IMR-90 (cell line): ENCODE data around the gene TIGD3. TPM values are rescaled to one million over a fixed set of nuclear protein-coding genes. Genes with fewer than 3 reads are reported as not detected.

ENCODE experiments used
- ATAC-seq: fragments of 200-7000 bp; cut with Tn5 transposase; 2 replicates; pipeline ENCODE4 v1.9.1; 2020; ENCODE audit warnings: low read depth, mild to moderate bottlenecking, moderate library complexity
- BruUV-seq: library from RNA; stranded (reverse); fragments of 400-500 nt; replicated peaks from 2 replicates; lab custom pipeline; 2021; lab: Mats Ljungman, UMichigan
- CTCF ChIA-PET: fragments of 300-600 bp; formaldehyde crosslinking; extraction: SDS; loops from one replicate; lab custom pipeline; 2021; ENCODE audit warnings: antibody characterized with exemption; lab: Yijun Ruan, JAX
- POLR2A ChIA-PET: fragments of 300-600 bp; sonication (Branson Sonifier 250); formaldehyde crosslinking; loops from one replicate; lab custom pipeline; 2022; ENCODE audit warnings: antibody characterized with exemption; ENCODE audit not compliant: unreplicated experiment; lab: Charles Lee
- DNase-seq: peaks from one replicate; pipeline ENCODE4 v3.0.0; 2013
- H2AFZ ChIP-seq: replicated peaks from 2 replicates; pipeline ENCODE3; 2013; ENCODE audit warnings: low read length, mild to moderate bottlenecking; ENCODE audit not compliant: poor library complexity
- H2AK5ac ChIP-seq: 2 replicates; pipeline ENCODE4 v1.6.1; 2013; ENCODE audit warnings: low read depth, low read length, inconsistent platforms
- H2AK9ac ChIP-seq: replicated peaks from 2 replicates; pipeline ENCODE3; 2013; ENCODE audit warnings: mild to moderate bottlenecking, low read depth, low read length, moderate library complexity; ENCODE audit not compliant: poor library complexity
- H2BK120ac ChIP-seq: 2 replicates; pipeline ENCODE4 v1.6.1; 2013; ENCODE audit warnings: low read depth, low read length, inconsistent platforms
- H2BK15ac ChIP-seq: 3 replicates; pipeline ENCODE4 v1.6.1; 2013; ENCODE audit warnings: low read depth, low read length, inconsistent platforms
- H2BK20ac ChIP-seq: 2 replicates; pipeline ENCODE4 v1.6.1; 2013; ENCODE audit warnings: low read depth, mild to moderate bottlenecking, inconsistent platforms, low read length, moderate library complexity
- H2BK5ac ChIP-seq: 2 replicates; pipeline ENCODE4 v1.6.1; 2013; ENCODE audit warnings: mild to moderate bottlenecking, low read depth, low read length, inconsistent platforms; ENCODE audit not compliant: poor library complexity, severe bottlenecking
- H3K14ac ChIP-seq: replicated peaks from 2 replicates; pipeline ENCODE4 v1.6.1; 2013; ENCODE audit warnings: low read depth, low read length, inconsistent platforms
- H3K18ac ChIP-seq: 2 replicates; pipeline ENCODE4 v1.6.1; 2013; ENCODE audit warnings: low read depth, low read length, control low read depth
- H3K23ac ChIP-seq: 2 replicates; pipeline ENCODE4 v1.6.1; 2013; ENCODE audit warnings: low read depth, low read length, inconsistent platforms
- H3K27ac ChIP-seq: 2 replicates; pipeline ENCODE4 v1.5.1; 2013; ENCODE audit warnings: mild to moderate bottlenecking, control low read depth, low read length; ENCODE audit not compliant: insufficient read depth
- H3K27me3 ChIP-seq: 2 replicates; pipeline ENCODE4 v1.6.1; 2013; ENCODE audit warnings: low read length; ENCODE audit not compliant: control insufficient read depth, insufficient read depth
- H3K36me3 ChIP-seq: 2 replicates; pipeline ENCODE4 v1.6.1; 2013; ENCODE audit warnings: low read length, mixed read lengths; ENCODE audit not compliant: control insufficient read depth, insufficient read depth
- H3K4ac ChIP-seq: 2 replicates; pipeline ENCODE4 v1.6.1; 2013; ENCODE audit warnings: low read depth, low read length, inconsistent platforms
- H3K4me1 ChIP-seq: 2 replicates; pipeline ENCODE4 v1.6.1; 2013; ENCODE audit warnings: low read length, mixed read lengths; ENCODE audit not compliant: control insufficient read depth, insufficient read depth
- H3K4me2 ChIP-seq: 2 replicates; pipeline ENCODE4 v1.6.1; 2013; ENCODE audit warnings: low read depth, mild to moderate bottlenecking, control low read depth, low read length, moderate library complexity
- H3K4me3 ChIP-seq: 2 replicates; pipeline ENCODE4 v1.5.1; 2013; ENCODE audit warnings: low read depth, mild to moderate bottlenecking, control low read depth, low read length, moderate library complexity; ENCODE audit not compliant: insufficient read depth
- H3K56ac ChIP-seq: 2 replicates; pipeline ENCODE4 v1.6.1; 2013; ENCODE audit warnings: low read length, inconsistent platforms; ENCODE audit not compliant: insufficient read depth; ENCODE audit errors: extremely low read depth
- H3K79me1 ChIP-seq, 2 experiments: 2 replicates each; pipeline ENCODE4 v1.6.1; 2013; ENCODE audit warnings: low read length in 2 of 2, inconsistent platforms in 1 of 2, low read depth in 1 of 2
- H3K9ac ChIP-seq: 2 replicates; pipeline ENCODE4 v1.6.1; 2013; ENCODE audit warnings: low read depth, low read length, control low read depth
- H3K9me1 ChIP-seq: 2 replicates; pipeline ENCODE4 v1.6.1; 2013; ENCODE audit warnings: low read length, inconsistent platforms; ENCODE audit not compliant: insufficient read depth
- H3K9me3 ChIP-seq: 2 replicates; pipeline ENCODE4 v1.6.1; 2013; ENCODE audit warnings: low read length; ENCODE audit not compliant: control insufficient read depth, insufficient read depth
- H4K20me1 ChIP-seq: 2 replicates; pipeline ENCODE4 v1.6.1; 2013; ENCODE audit warnings: low read length, inconsistent platforms; ENCODE audit not compliant: insufficient read depth
- H4K5ac ChIP-seq: 2 replicates; pipeline ENCODE4 v1.6.1; 2013; ENCODE audit warnings: mild to moderate bottlenecking, low read depth, low read length, control low read depth
- H4K8ac ChIP-seq, 2 experiments: 2 replicates each; pipeline ENCODE4 v1.6.1; 2013; ENCODE audit warnings: low read depth in 2 of 2, low read length in 2 of 2, control low read depth in 1 of 2, inconsistent platforms in 1 of 2
- H4K91ac ChIP-seq: 2 replicates; pipeline ENCODE4 v1.6.1; 2013; ENCODE audit warnings: low read depth, low read length, inconsistent platforms; ENCODE audit not compliant: insufficient read depth
- BHLHE40 ChIP-seq: fragments of 150-350 bp; IDR thresholded peaks from 2 replicates; pipeline ENCODE4 v1.6.1; 2016; ENCODE audit warnings: mild to moderate bottlenecking, low read depth, low read length
- CEBPB ChIP-seq: IDR thresholded peaks from 2 replicates; pipeline ENCODE4 v1.6.1; 2012; ENCODE audit warnings: low read depth, low read length, improper control_type of control experiment
- CHD1 ChIP-seq: IDR thresholded peaks from 2 replicates; pipeline ENCODE4 v1.6.1; 2012; ENCODE audit warnings: low read depth, low read length, improper control_type of control experiment
- CTCF ChIP-seq: conservative IDR thresholded peaks from 2 replicates; pipeline ENCODE4 v1.5.1; 2012; ENCODE audit warnings: mild to moderate bottlenecking, low read depth, low read length, improper control_type of control experiment
- ELK1 ChIP-seq: fragments of 150-350 bp; IDR thresholded peaks from 2 replicates; pipeline ENCODE4 v1.6.1; 2016; ENCODE audit warnings: low read depth, mild to moderate bottlenecking, low read length, moderate library complexity, borderline replicate concordance
- FOS ChIP-seq: fragments of 150-350 bp; IDR thresholded peaks from 2 replicates; pipeline ENCODE4 v1.6.1; 2016; ENCODE audit warnings: low read depth, low read length
- MAFK ChIP-seq: IDR thresholded peaks from 2 replicates; pipeline ENCODE4 v1.6.1; 2012; ENCODE audit warnings: low read depth, low read length, improper control_type of control experiment
- MAZ ChIP-seq: IDR thresholded peaks from 2 replicates; pipeline ENCODE4 v1.6.1; 2012; ENCODE audit warnings: low read depth, mild to moderate bottlenecking, low read length, improper control_type of control experiment, moderate library complexity, borderline replicate concordance
- MXI1 ChIP-seq: IDR thresholded peaks from 2 replicates; pipeline ENCODE4 v1.6.1; 2012; ENCODE audit warnings: low read depth, mild to moderate bottlenecking, low read length, moderate library complexity, borderline replicate concordance
- NFE2L2 ChIP-seq: fragments of 150-350 bp; IDR thresholded peaks from 2 replicates; pipeline ENCODE4 v1.6.1; 2016; ENCODE audit warnings: low read depth, mild to moderate bottlenecking, low read length
- POLR2A ChIP-seq: IDR thresholded peaks from 2 replicates; pipeline ENCODE4 v1.6.1; 2012; ENCODE audit warnings: mild to moderate bottlenecking, low read depth, low read length
- RAD21 ChIP-seq: IDR thresholded peaks from 2 replicates; pipeline ENCODE4 v1.6.1; 2012; ENCODE audit warnings: low read length, improper control_type of control experiment
- RCOR1 ChIP-seq: IDR thresholded peaks from 2 replicates; pipeline ENCODE4 v1.6.1; 2012; ENCODE audit warnings: mild to moderate bottlenecking, low read length, improper control_type of control experiment; ENCODE audit not compliant: insufficient replicate concordance
- RFX5 ChIP-seq: IDR thresholded peaks from 2 replicates; pipeline ENCODE4 v1.8.0; 2012; ENCODE audit warnings: low read depth, mild to moderate bottlenecking, low read length, moderate library complexity
- SMC3 ChIP-seq: fragments of 150-350 bp; IDR thresholded peaks from 2 replicates; pipeline ENCODE4 v1.6.1; 2016; ENCODE audit warnings: low read depth, mild to moderate bottlenecking, antibody characterized with exemption, low read length, moderate library complexity
- USF2 ChIP-seq: fragments of 150-350 bp; IDR thresholded peaks from 2 replicates; pipeline ENCODE4 v1.6.1; 2017; ENCODE audit warnings: mild to moderate bottlenecking, antibody characterized with exemption, low read length, low read depth
- WGBS, 2 experiments: methylation state at CpG; one replicate each; pipeline versions ENCODE4 v1.1.5 to v1.1.7; 2013; ENCODE audit warnings: missing lambda C conversion rate in 2 of 2; ENCODE audit not compliant: insufficient read length in 1 of 2; ENCODE audit errors: extremely low coverage in 2 of 2; 5-methylcytosine and 5-hydroxymethylcytosine counted together
- dilution Hi-C: fragments of 300-500 bp; cut with HindIII; formaldehyde crosslinking; loops from one replicate; pipeline ENCODE4 v1.14.3; 2018; ENCODE audit warnings: low sequenced_read_pairs; ENCODE audit not compliant: unreplicated experiment
- in situ Hi-C: fragments of 300-500 bp; cut with MboI; formaldehyde crosslinking; loops from 3 replicates; pipeline ENCODE4 v1.14.3; 2019; ENCODE audit warnings: low sequenced_read_pairs, inconsistent platforms, mixed read lengths
- intact Hi-C: fragments of 100-400 bp; cut with micrococcal nuclease; formaldehyde crosslinking; loops from 2 replicates; pipeline ENCODE4 v1.10.0; 2022
- polyA plus RNA-seq, 3 experiments: library from polyadenylated mRNA; depleted of rRNA; stranded (reverse); fragments of >200 nt; gene quantifications; 2 replicates each; pipeline ENCODE4 v1.2.3, GENCODE V29; 2012; ENCODE audit warnings: low replicate concordance in 1 of 3
- total RNA-seq: library from RNA; depleted of rRNA; stranded (reverse); fragments of >200 nt; gene quantifications from 2 replicates; pipeline ENCODE4 v1.2.3, GENCODE V29; 2012

TIGD3 gene
- total and polyA plus RNA-seq, 2 of the 4 experiments (the other 2 are of a cell fraction) = 0.12 TPM; not detected in 1

GRCh38 chr11:65320386-65321075 lies 34.0 kb upstream of the TIGD3 start:
- peaks cover 9% of the 10 kb centered on the region for H3K9me1 ChIP-seq
- no peaks in the 10 kb centered on the region for H3K9me3 ChIP-seq
- no peak overlapping the region for H3K27ac ChIP-seq
- no peak overlapping the region for H3K14ac ChIP-seq
- no peak overlapping the region for H2AK9ac ChIP-seq
- 81% methylated on average over 7 of the region's 22 CpGs; no CpG with 5 or more reads in 1 of the 2 experiments for WGBS, 2 experiments
- H2AFZ ChIP-seq = no peak overlapping the region
- intact Hi-C loops = no loop called here
- BruUV-seq = no TSS peak
- H3K18ac ChIP-seq = no peak overlapping the region
- POLR2A ChIA-PET = no interaction called here
- in situ Hi-C loops = no loop called here
- H3K4me3 ChIP-seq = no peak overlapping the region
- H3K27me3 ChIP-seq = no peaks in the 10 kb centered on the region
- no peak overlapping the region for H4K5ac ChIP-seq
- no peak overlapping the region for H4K91ac ChIP-seq
- no peak overlapping the region for H2BK5ac ChIP-seq
- H3K23ac ChIP-seq = no peak overlapping the region
- no peak overlapping the region for H3K9ac ChIP-seq
- H4K8ac ChIP-seq = no peak overlapping the region
- dilution Hi-C loops = no loop called here
- DNase-seq = no peak
- H3K4me2 ChIP-seq = no peak overlapping the region
- H3K79me1 ChIP-seq = peaks cover 3 to 74% of the 10 kb centered on the region in 2 experiments
- peaks cover 9% of the 10 kb centered on the region for H3K4me1 ChIP-seq
- H3K56ac ChIP-seq = no peak overlapping the region
- CTCF ChIA-PET = no interaction called here
- H2BK120ac ChIP-seq = no peak overlapping the region
- H3K4ac ChIP-seq = no peak overlapping the region
- H2BK20ac ChIP-seq = no peak overlapping the region
- peaks cover 38% of the 10 kb centered on the region for H3K36me3 ChIP-seq
- peaks cover 84% of the 10 kb centered on the region for H4K20me1 ChIP-seq
- no peak overlapping the region for H2AK5ac ChIP-seq
- no peak overlapping the region for H2BK15ac ChIP-seq
- no peak for ATAC-seq
- TF ChIP-seq RFX5 (no peak), USF2 (no peak), CHD1 (no peak), MXI1 (no peak), MAZ (no peak), CEBPB (no peak), SMC3 (no peak), RAD21 (no peak), MAFK (no peak), POLR2A (no peak), ELK1 (no peak), BHLHE40 (no peak), RCOR1 (no peak), CTCF (no peak), NFE2L2 (no peak), FOS (no peak)
